Measurements from ENCODE around the gene KLF13. TPM values are rescaled to one million over a fixed set of nuclear protein-coding genes. Genes with fewer than 3 reads are reported as not detected.

Gene KLF13
- total RNA-seq, 1 experiment from 2014 or later: 60.1 TPM

Other genes with a start within 250 kb of the KLF13 start
- not detected for gene TRPM1, start 225.1 kb upstream of the KLF13 start, total RNA-seq (2021; ENCODE audit: unreplicated experiment)

All from HCT116 (cell line).